ENCODE measurements around the gene HAPLN3.

Gene HAPLN3

DNA sequence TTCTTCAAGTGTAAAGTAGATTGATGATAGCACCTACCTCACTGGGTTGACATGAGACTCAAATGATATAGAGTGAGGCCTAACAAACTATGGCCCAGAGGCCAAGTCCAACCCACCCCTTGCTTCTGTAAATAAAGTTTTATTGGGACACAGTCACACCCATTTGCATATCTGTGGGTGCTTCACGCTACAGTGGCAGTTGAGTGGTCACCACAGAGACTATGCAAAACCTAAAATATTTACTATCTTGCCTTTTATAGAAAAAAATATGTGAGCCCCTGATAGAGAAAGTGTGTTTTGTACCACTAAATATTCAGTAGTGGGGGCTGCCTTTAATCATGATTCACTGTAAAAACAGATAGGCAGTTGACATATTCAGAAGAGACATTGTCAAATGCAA, 54.1 kb downstream of the HAPLN3 start:
- no peaks in the 10 kb centered on the region for H3K9me3 Mint-ChIP-seq
- no peak for DNase-seq (ENCODE audit: low spot score in 2 of 2)
- no peaks in the 10 kb centered on the region for H3K4me1 Mint-ChIP-seq
- no peak for ATAC-seq
- H3K36me3 Mint-ChIP-seq: no peaks in the 10 kb centered on the region
- no peak overlapping the region for H3K27ac Mint-ChIP-seq
- H3K4me3 Mint-ChIP-seq: no peak overlapping the region

DNA sequence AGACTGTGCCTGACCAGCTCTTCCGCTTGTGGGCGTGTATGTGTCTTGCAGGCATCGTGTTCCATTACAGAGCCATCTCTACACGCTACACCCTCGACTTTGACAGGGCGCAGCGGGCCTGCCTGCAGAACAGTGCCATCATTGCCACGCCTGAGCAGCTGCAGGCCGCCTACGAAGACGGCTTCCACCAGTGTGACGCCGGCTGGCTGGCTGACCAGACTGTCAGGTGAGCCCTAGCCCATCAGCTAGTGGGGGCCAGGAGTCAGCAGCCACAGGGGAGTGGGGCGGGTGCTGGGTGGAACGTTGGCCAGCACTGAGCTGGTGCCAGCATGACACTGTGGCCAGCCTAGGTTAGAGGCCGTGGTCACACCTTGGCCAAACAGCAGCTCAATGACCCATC, 55.4 kb downstream of the HAPLN3 start:
- Mint-ChIP-seq H3K27ac (no peak overlapping the region), H3K4me1 (no peaks in the 10 kb centered on the region), H3K9me3 (no peaks in the 10 kb centered on the region), H3K36me3 (no peaks in the 10 kb centered on the region), H3K4me3 (no peak overlapping the region)
- DNase-seq (ENCODE audit: low spot score in 2 of 2): no peak
- no peak for ATAC-seq

GRCh38 chr15:88839146-88839545, 56.2 kb downstream of the HAPLN3 start:
- Mint-ChIP-seq H3K9me3 (no peaks in the 10 kb centered on the region), H3K4me3 (no peak overlapping the region)

DNA sequence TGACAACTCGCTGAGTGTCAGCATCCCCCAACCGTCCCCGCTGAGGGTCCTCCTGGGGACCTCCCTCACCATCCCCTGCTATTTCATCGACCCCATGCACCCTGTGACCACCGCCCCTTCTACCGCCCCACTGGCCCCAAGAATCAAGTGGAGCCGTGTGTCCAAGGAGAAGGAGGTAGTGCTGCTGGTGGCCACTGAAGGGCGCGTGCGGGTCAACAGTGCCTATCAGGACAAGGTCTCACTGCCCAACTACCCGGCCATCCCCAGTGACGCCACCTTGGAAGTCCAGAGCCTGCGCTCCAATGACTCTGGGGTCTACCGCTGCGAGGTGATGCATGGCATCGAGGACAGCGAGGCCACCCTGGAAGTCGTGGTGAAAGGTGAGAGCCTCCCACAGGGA, 56.7 kb downstream of the HAPLN3 start:
- no peak overlapping the region for H3K27ac Mint-ChIP-seq
- DNase-seq (ENCODE audit: low spot score in 2 of 2): no peak
- no peaks in the 10 kb centered on the region for H3K9me3 Mint-ChIP-seq
- H3K36me3 Mint-ChIP-seq: no peaks in the 10 kb centered on the region
- peaks cover 6% of the 10 kb centered on the region for H3K4me1 Mint-ChIP-seq
- no peak overlapping the region for H3K4me3 Mint-ChIP-seq
- ATAC-seq: no peak

More at GRCh38 chr15:88839146-88839545, 56.2 kb downstream of the HAPLN3 start:
- no peak overlapping the region for H3K27ac Mint-ChIP-seq
- ATAC-seq: no peak
- no peak for DNase-seq (ENCODE audit: low spot score in 2 of 2)
- no peaks in the 10 kb centered on the region for H3K36me3 Mint-ChIP-seq
- peaks cover 5% of the 10 kb centered on the region for H3K4me1 Mint-ChIP-seq

DNA sequence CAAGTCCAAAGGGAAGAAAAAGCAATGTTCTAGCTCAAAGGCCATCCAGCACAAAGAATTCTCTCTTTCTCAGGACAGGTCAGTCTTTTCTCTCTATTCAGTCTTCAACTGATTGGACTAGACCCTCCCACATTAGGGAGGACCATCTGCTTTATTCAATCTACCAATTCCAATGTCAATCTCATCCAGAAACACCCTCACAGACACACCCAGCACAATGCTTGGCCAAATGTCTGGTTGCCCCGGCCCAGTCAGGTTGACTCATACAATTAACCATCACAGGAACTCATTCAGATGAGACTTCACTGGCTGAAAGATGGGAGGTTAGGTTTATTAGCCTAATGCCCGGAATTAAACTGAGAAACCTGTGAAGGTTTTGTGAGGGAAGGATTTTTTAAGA, 59.7 kb downstream of the HAPLN3 start:
- Mint-ChIP-seq H3K4me3 (no peak overlapping the region), H3K27ac (no peak overlapping the region), H3K9me3 (no peaks in the 10 kb centered on the region), H3K4me1 (peaks cover 6% of the 10 kb centered on the region), H3K36me3 (no peaks in the 10 kb centered on the region)
- DNase-seq (ENCODE audit: low spot score in 2 of 2): no peak
- ATAC-seq: no peak

DNA sequence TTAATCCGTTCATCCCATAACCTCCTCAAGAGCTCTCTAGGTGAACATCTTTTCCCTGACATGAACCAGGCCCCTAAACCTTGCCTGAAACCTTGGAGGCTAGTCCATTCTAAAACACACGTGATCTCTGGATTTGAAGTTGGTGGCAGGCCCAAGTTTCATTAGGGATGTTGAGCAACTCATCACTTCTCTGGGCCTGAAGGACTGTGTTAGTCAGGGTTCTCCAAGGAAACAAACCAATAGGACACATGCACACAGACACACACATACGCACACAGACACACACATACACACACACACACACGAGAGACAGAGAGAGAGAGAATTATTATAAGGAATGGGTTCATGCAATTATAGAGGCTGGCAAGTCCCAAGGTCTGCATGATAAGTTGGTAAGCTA, 60.2 kb downstream of the HAPLN3 start:
- Mint-ChIP-seq H3K4me3 (no peak overlapping the region), H3K9me3 (no peaks in the 10 kb centered on the region), H3K4me1 (peaks cover 6% of the 10 kb centered on the region), H3K36me3 (no peaks in the 10 kb centered on the region), H3K27ac (no peak overlapping the region)
- no peak for ATAC-seq
- DNase-seq (ENCODE audit: low spot score in 2 of 2): no peak

DNA sequence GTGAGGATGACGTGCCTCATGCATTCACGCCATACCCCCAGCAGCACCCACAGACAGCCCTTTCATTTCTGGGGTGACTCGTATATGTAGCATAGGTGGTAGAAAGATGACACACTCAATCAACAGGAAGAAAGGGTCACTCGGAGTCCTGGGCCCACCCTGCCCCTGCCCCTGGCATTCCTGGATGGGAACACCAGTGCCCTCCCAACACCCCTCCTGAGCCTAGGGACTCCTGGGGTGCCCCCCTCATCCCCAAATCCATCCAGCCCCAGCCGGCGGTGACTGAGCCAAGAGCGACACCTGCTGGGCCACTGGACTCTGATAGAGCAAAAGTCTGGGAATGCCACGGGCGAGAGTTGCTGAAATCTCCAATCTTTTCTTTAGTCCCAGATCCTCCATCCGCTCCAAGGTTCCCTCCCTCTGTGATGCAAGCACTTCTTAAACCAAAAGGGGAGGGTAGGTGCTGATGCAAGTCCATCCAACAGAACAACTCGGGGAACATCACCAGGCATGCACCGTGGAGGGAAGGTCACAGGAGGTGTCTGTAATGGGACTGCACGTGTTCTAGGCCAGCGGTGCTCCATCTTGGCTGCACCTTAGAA, 61.0 kb downstream of the HAPLN3 start:
- H3K36me3 Mint-ChIP-seq: no peaks in the 10 kb centered on the region
- H3K9me3 Mint-ChIP-seq: no peaks in the 10 kb centered on the region
- peaks cover 6% of the 10 kb centered on the region for H3K4me1 Mint-ChIP-seq
- DNase-seq (ENCODE audit: low spot score in 2 of 2) (no peak), ATAC-seq (peak; percentile 58)
- H3K4me3 Mint-ChIP-seq: no peak overlapping the region
- H3K27ac Mint-ChIP-seq: peak overlapping the region; percentile 62

GRCh38 chr15:88833731-88834100, 61.6 kb downstream of the HAPLN3 start:
- peaks cover 6% of the 10 kb centered on the region for H3K4me1 Mint-ChIP-seq
- H3K36me3 Mint-ChIP-seq: no peaks in the 10 kb centered on the region
- no peak overlapping the region for H3K27ac Mint-ChIP-seq
- no peaks in the 10 kb centered on the region for H3K9me3 Mint-ChIP-seq
- DNase-seq (ENCODE audit: low spot score in 2 of 2): no peak
- ATAC-seq: no peak
- no peak overlapping the region for H3K4me3 Mint-ChIP-seq

DNA sequence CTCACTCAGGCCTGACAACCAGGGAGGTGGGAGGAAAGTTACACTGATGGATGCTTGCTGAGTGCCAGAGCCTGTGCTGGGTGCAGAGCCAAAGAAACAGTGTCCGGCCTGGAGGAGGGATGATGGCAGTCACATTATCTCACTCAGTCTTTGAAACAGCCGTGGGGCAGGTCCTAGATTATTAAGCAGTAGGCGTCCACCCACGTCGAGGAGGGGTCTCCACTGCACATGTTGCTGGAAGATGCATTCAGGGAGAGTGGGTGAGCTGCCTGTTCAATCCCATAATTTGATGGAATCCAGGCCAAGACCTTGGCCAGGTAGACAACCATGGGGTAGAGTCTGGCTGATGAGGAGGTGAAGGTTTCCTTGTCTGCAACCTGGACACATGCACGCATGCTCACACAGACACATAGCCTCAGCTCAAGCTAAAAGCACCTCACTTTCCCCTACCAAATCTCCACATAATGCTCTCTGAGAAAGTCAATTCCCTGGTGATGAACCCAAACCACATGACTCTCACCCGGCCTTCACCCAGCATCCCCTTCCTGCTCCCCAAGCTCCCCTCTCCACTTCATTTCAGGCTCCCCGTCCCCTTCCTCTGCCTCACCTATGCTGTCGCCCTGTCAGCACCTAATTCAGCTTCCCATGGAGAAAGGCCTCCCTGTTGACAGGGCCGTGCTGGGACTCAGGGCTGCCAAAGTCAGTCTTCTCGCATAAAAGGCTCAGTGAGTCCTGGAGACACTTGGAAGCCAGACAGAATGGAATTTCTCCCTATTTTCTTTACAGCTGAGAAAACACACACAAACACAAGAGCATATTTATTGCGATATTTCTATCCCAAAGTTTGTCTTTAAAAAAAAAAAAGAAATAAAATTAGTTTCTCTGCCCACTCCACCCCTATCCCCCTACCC, 62.3 kb downstream of the HAPLN3 start:
- no peaks in the 10 kb centered on the region for H3K9me3 Mint-ChIP-seq
- no peak overlapping the region for H3K27ac Mint-ChIP-seq
- no peak overlapping the region for H3K4me3 Mint-ChIP-seq
- H3K36me3 Mint-ChIP-seq: no peaks in the 10 kb centered on the region
- H3K4me1 Mint-ChIP-seq: peaks cover 6% of the 10 kb centered on the region
- no peak for DNase-seq (ENCODE audit: low spot score in 2 of 2)
- no peak for ATAC-seq

GRCh38 chr15:88830016-88830415, 65.3 kb downstream of the HAPLN3 start:
- ATAC-seq (no peak), DNase-seq (ENCODE audit: low spot score in 2 of 2) (no peak)
- Mint-ChIP-seq H3K4me1 (peaks cover 6% of the 10 kb centered on the region), H3K9me3 (no peaks in the 10 kb centered on the region), H3K4me3 (no peak overlapping the region), H3K36me3 (no peaks in the 10 kb centered on the region), H3K27ac (no peak overlapping the region)

DNA sequence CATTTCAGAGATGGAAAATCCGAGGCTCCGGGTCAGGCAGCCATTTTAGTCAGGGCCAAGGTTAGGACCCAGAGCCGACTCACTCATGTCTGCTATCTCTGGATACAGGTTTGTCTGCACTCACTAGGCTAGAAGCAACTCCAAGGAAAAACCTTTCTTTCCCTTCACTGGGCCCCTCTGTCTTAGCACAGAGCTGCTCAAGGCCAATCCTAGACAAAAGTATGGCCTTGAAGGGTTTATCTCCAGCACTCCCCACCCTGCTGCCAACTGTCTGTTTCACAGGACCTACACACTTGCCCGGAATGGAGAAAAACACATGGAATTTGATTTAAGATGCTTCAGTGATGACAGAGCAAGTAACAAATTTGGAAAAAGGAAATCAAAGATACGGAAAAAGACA, 66.6 kb downstream of the HAPLN3 start:
- H3K9me3 Mint-ChIP-seq: no peaks in the 10 kb centered on the region
- no peak overlapping the region for H3K4me3 Mint-ChIP-seq
- no peak overlapping the region for H3K27ac Mint-ChIP-seq
- ATAC-seq (no peak), DNase-seq (ENCODE audit: low spot score in 2 of 2) (no peak)
- H3K4me1 Mint-ChIP-seq: no peaks in the 10 kb centered on the region
- H3K36me3 Mint-ChIP-seq: no peaks in the 10 kb centered on the region
